Upper lobe of right lung (tissue), 1 donor: ENCODE measurements around the gene MIXL1. TPM values are rescaled to one million over a fixed set of nuclear protein-coding genes. Genes with fewer than 3 reads are reported as not detected.
A peak's percentile ranks its signal among the peaks of the same experiment; 100 is the strongest.

Source experiments
- ATAC-seq: fragments of 200-7000 bp; cut with Tn5 transposase; one replicate; pipeline ENCODE4 v1.9.1; 2020; ENCODE audit warnings: mild to moderate bottlenecking, moderate library complexity
- DNase-seq: peaks from one replicate; pipeline ENCODE4 v3.0.0-alpha.2; 2020
- H3K27ac ChIP-seq: fragments of 200-600 bp; one replicate; pipeline ENCODE4 v1.8.0; 2022
- H3K27me3 ChIP-seq: fragments of 200-600 bp; one replicate; pipeline ENCODE4 v1.8.0; 2022; ENCODE audit warnings: mild to moderate bottlenecking
- H3K36me3 ChIP-seq: fragments of 200-600 bp; one replicate; pipeline ENCODE4 v1.8.0; 2022
- H3K4me1 ChIP-seq: fragments of 200-600 bp; one replicate; pipeline ENCODE4 v1.8.0; 2022
- H3K4me3 ChIP-seq: fragments of 200-600 bp; one replicate; pipeline ENCODE4 v1.8.0; 2022; ENCODE audit warnings: mild to moderate bottlenecking
- H3K9me3 ChIP-seq: fragments of 200-600 bp; one replicate; pipeline ENCODE4 v1.8.0; 2022
- CTCF ChIP-seq: fragments of 200-600 bp; IDR thresholded peaks from one replicate; pipeline ENCODE4 v1.8.0; 2022; ENCODE audit warnings: antibody characterized with exemption
- intact Hi-C: fragments of 100-400 bp; cut with DNase I; formaldehyde crosslinking; loops from one replicate; pipeline ENCODE4 v1.11.0; 2022
- total RNA-seq: library from RNA; stranded (reverse); fragmentation: NEBNext Ultra II Directional; extraction: Animal tissue kit (Norgen Biotek cat#: 25700); gene quantifications from one replicate; pipeline ENCODE4 v1.2.1, GENCODE V29; 2021
- donor health status: DM: no; HTN: yes; CAD: no; lungs with severe emphysema.

The MIXL1 gene
- total RNA-seq, 1 donor from 2014 or later, result not detected

GRCh38 chr1:226186124-226187018, 37.1 kb upstream of the MIXL1 start, which contains the start of gene ACBD3:
Gene ACBD3 (minus strand): TSS chr1:226186741. CDS start chr1:226186675, 66 bp downstream.
- intact Hi-C loops, result no loop called here
- Histone ChIP-seq H3K27me3 (no peaks in the 10 kb centered on the region), H3K4me1 (peaks cover 31% of the 10 kb centered on the region), H3K27ac (peak within 1 kb of the TSS; percentile 89), H3K4me3 (peak within 1 kb of the TSS; percentile 75), H3K36me3 (no peaks in the 10 kb centered on the region), H3K9me3 (no peaks in the 10 kb centered on the region)
- DNase-seq (peak; percentile 93), ATAC-seq (peak; percentile 98)
- peak; percentile 11 for TF ChIP-seq CTCF

- ATAC-seq (no peak), DNase-seq (no peak)
- intact Hi-C loops, result no loop called here
- H3K4me3 ChIP-seq, result peak overlapping the region; percentile 75
- no peaks in the 10 kb centered on the region for H3K27me3 ChIP-seq
- H3K9me3 ChIP-seq, result no peaks in the 10 kb centered on the region
- H3K36me3 ChIP-seq, result no peaks in the 10 kb centered on the region
- H3K27ac ChIP-seq, result peak overlapping the region; percentile 89
- no peak for TF ChIP-seq CTCF
- H3K4me1 ChIP-seq, result peaks cover 25% of the 10 kb centered on the region
These were observed 36.5 kb upstream of the MIXL1 start for GRCh38 chr1:226187019-226187322.

GRCh38 chr1:226187380-226187779, 36.1 kb upstream of the MIXL1 start:
- Histone ChIP-seq H3K27ac (peak overlapping the region; percentile 89), H3K4me1 (peaks cover 21% of the 10 kb centered on the region), H3K9me3 (no peaks in the 10 kb centered on the region), H3K4me3 (peak overlapping the region; percentile 75), H3K36me3 (no peaks in the 10 kb centered on the region), H3K27me3 (no peaks in the 10 kb centered on the region)
- no peak for ATAC-seq
- intact Hi-C loops, result no loop called here
- DNase-seq, result no peak
- no peak for TF ChIP-seq CTCF

- DNase-seq (no peak), ATAC-seq (no peak)
- H3K36me3 ChIP-seq, result no peaks in the 10 kb centered on the region
- no peaks in the 10 kb centered on the region for H3K27me3 ChIP-seq
- H3K4me3 ChIP-seq, result no peak overlapping the region
- no peak overlapping the region for H3K27ac ChIP-seq
- no peaks in the 10 kb centered on the region for H3K9me3 ChIP-seq
- intact Hi-C loops, result loop anchor here (5.0 kb wide), 1 partner anchor 68 kb away; no protein-coding TSS in a partner anchor
- no peaks in the 10 kb centered on the region for H3K4me1 ChIP-seq
- TF ChIP-seq CTCF, result no peak
These were observed 28.3 kb upstream of the MIXL1 start for GRCh38 chr1:226195144-226195543.

GRCh38 chr1:226199971-226200370, 23.5 kb upstream of the MIXL1 start:
- intact Hi-C loops, result loop anchor here (5.0 kb wide), 1 partner anchor 73 kb away; no protein-coding TSS in a partner anchor
- no peak for ATAC-seq

More at GRCh38 chr1:226199971-226200370, 23.5 kb upstream of the MIXL1 start:
- H3K4me3 ChIP-seq, result no peak overlapping the region
- H3K4me1 ChIP-seq, result no peaks in the 10 kb centered on the region
- no peak overlapping the region for H3K27ac ChIP-seq
- no peaks in the 10 kb centered on the region for H3K9me3 ChIP-seq
- TF ChIP-seq CTCF, result no peak
- no peaks in the 10 kb centered on the region for H3K27me3 ChIP-seq
- no peak for DNase-seq
- no peaks in the 10 kb centered on the region for H3K36me3 ChIP-seq
